Astrocyte (in vitro differentiated cells and primary cell): ENCODE data around the gene RPL6.

ENCODE experiments used
- EZH2 ChIP-seq: IDR thresholded peaks from 2 replicates; pipeline ENCODE4 v1.6.1; 2012; ENCODE audit warnings: mild to moderate bottlenecking, low read length, inconsistent platforms; ENCODE audit not compliant: insufficient read depth
- TF ChIP-seq, protein P1 (sequence below): IDR thresholded peaks from 2 replicates; pipeline ENCODE4 v1.5.1; 2011; ENCODE audit warnings: low read depth, mild to moderate bottlenecking, inconsistent platforms, low read length, moderate library complexity; ENCODE audit not compliant: insufficient read depth

DNA sequence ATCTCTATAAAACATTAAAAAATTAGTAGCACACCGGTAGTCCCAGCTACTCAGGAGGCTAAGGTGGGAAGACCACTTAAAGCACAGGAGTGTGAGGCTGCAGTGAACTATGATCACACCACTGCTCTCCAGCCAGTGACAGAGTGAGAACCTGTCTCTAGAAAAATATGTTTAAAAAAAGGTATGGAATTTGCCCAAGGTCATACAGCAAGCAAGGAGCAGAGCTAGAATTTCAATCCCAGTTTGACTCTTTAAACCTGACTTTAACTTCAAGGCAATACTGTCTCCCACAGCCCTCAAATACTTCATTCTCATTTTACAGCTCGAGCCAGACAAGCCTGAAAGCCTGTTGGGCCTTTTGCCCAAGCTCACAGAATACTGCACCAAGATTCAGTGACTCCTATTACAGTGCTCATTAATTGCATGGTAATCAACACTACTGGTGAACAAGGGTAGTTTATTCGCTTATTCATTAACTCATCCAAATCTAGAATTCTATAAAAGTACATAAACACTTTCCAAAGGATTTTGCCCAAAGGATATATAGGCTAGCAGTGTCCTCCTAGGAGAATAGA is 35.2 kb downstream of the RPL6 start:
- TF ChIP-seq, protein P1, sequence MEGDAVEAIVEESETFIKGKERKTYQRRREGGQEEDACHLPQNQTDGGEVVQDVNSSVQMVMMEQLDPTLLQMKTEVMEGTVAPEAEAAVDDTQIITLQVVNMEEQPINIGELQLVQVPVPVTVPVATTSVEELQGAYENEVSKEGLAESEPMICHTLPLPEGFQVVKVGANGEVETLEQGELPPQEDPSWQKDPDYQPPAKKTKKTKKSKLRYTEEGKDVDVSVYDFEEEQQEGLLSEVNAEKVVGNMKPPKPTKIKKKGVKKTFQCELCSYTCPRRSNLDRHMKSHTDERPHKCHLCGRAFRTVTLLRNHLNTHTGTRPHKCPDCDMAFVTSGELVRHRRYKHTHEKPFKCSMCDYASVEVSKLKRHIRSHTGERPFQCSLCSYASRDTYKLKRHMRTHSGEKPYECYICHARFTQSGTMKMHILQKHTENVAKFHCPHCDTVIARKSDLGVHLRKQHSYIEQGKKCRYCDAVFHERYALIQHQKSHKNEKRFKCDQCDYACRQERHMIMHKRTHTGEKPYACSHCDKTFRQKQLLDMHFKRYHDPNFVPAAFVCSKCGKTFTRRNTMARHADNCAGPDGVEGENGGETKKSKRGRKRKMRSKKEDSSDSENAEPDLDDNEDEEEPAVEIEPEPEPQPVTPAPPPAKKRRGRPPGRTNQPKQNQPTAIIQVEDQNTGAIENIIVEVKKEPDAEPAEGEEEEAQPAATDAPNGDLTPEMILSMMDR = no peak
- no peak for TF ChIP-seq EZH2
